GM12878 (cell line): ENCODE results near the gene RAI2. TPM values are rescaled to one million over a fixed set of nuclear protein-coding genes. Genes with fewer than 3 reads are reported as not detected.

ENCODE experiments used
- ATAC-seq: fragments of 200-7000 bp; cut with Tn5 transposase; 3 replicates; pipeline ENCODE4 v1.9.1; 2020; ENCODE audit warnings: mild to moderate bottlenecking, moderate library complexity
- BruUV-seq: library from RNA; stranded (reverse); fragments of 400-500 nt; replicated peaks from 2 replicates; lab custom pipeline; 2021; lab: Mats Ljungman, UMichigan
- CTCF ChIA-PET: fragments of 300-600 bp; sonication (Branson Sonifier 250); formaldehyde crosslinking; extraction: SDS; loops from one replicate; lab custom pipeline; 2021; ENCODE audit warnings: inconsistent platforms; lab: Yijun Ruan, JAX
- POLR2A ChIA-PET: fragments of 350-600 bp; formaldehyde crosslinking; extraction: SDS; loops from one replicate; lab custom pipeline; 2021; ENCODE audit warnings: inconsistent platforms; lab: Charles Lee
- RAD21 ChIA-PET: fragments of 300-600 bp; sonication (Branson Sonifier 250); formaldehyde crosslinking; loops from one replicate; lab custom pipeline; 2023; ENCODE audit warnings: antibody characterized with exemption; ENCODE audit not compliant: unreplicated experiment; lab: Charles Lee
- SMC1A ChIA-PET: fragments of 300-600 bp; sonication (Branson Sonifier 250); formaldehyde crosslinking; loops from one replicate; lab custom pipeline; 2023; ENCODE audit not compliant: unreplicated experiment, uncharacterized antibody; lab: Charles Lee
- DNase-seq: peaks from one replicate; pipeline ENCODE4 v3.0.0-alpha.2; 2011; ENCODE audit warnings: low read depth, low spot score
- FAIRE-seq: peaks from 3 replicates; lab custom pipeline; 2011; peaks lifted over from hg19 to GRCh38; lab: Jason Lieb, UNC
- H2AFZ ChIP-seq: 2 replicates; pipeline ENCODE4 v1.6.0; 2011; ENCODE audit warnings: low read depth, low read length, control low read depth; ENCODE audit not compliant: control insufficient read depth
- H3K27ac ChIP-seq: 2 replicates; pipeline ENCODE4 v1.5.1; 2011; ENCODE audit warnings: control low read depth; ENCODE audit not compliant: control insufficient read depth, insufficient read depth
- H3K27me3 ChIP-seq, 2 experiments: replicated peaks in 1 of 2; 2 replicates each; pipeline versions ENCODE4 v1.6.0 to v1.6.1; 2011; ENCODE audit warnings: low read length in 1 of 2; ENCODE audit not compliant: control insufficient read depth in 2 of 2, insufficient read depth in 2 of 2
- H3K36me3 ChIP-seq, 2 experiments: 2 replicates each; pipeline ENCODE4 v1.5.1; 2011; ENCODE audit warnings: low read length in 1 of 2; ENCODE audit not compliant: control insufficient read depth in 2 of 2, insufficient read depth in 2 of 2
- H3K4me1 ChIP-seq: 2 replicates; pipeline ENCODE4 v1.6.1; 2011; ENCODE audit warnings: mild to moderate bottlenecking, low read length, moderate library complexity, mixed read lengths; ENCODE audit not compliant: control insufficient read depth, insufficient read depth
- H3K4me2 ChIP-seq: 2 replicates; pipeline ENCODE4 v1.6.0; 2011; ENCODE audit warnings: control low read depth; ENCODE audit not compliant: control insufficient read depth, insufficient read depth
- H3K4me3 ChIP-seq: fragments of 200-600 bp; sonication (generic); 2 replicates; pipeline ENCODE4 v1.5.1; 2016
- H3K79me2 ChIP-seq: 2 replicates; pipeline ENCODE4 v1.6.0; 2011; ENCODE audit warnings: low read length; ENCODE audit not compliant: control insufficient read depth, insufficient read depth
- H3K9ac ChIP-seq: 2 replicates; pipeline ENCODE4 v1.8.0; 2011; ENCODE audit warnings: low read length, control low read depth, mixed read lengths; ENCODE audit not compliant: control insufficient read depth, insufficient read depth
- H3K9me3 ChIP-seq: replicated peaks from 3 replicates; pipeline ENCODE4 v1.5.1; 2011; ENCODE audit warnings: mild to moderate bottlenecking, low read length; ENCODE audit not compliant: control insufficient read depth, insufficient read depth
- H4K20me1 ChIP-seq: 2 replicates; pipeline ENCODE4 v1.6.0; 2011; ENCODE audit not compliant: control insufficient read depth, insufficient read depth
- CHD4 ChIP-seq: fragments of 200-600 bp; sonication (generic); IDR thresholded peaks from 2 replicates; pipeline ENCODE4 v1.6.1; 2016; ENCODE audit warnings: mild to moderate bottlenecking
- ETV6 ChIP-seq, 2 experiments: fragments of 450-650 bp in 1 of 2; IDR thresholded peaks in 1 of 2; conservative IDR thresholded peaks in 1 of 2; 2 replicates each; pipeline ENCODE4 v1.6.1; 2014; ENCODE audit warnings: antibody characterized with exemption in 1 of 2, borderline replicate concordance in 1 of 2, low read depth in 1 of 2, mild to moderate bottlenecking in 1 of 2, moderate library complexity in 1 of 2
- FOS ChIP-seq: IDR thresholded peaks from 3 replicates; pipeline ENCODE4 v1.6.1; 2011; ENCODE audit warnings: borderline replicate concordance; ENCODE audit not compliant: insufficient read length; ENCODE audit errors: extremely low read depth
- KAT2A ChIP-seq: conservative IDR thresholded peaks from 2 replicates; pipeline ENCODE4 v1.6.1; 2011; ENCODE audit warnings: low read depth, low read length; ENCODE audit not compliant: control insufficient read depth
- KDM1A ChIP-seq: fragments of 200-600 bp; sonication (generic); IDR thresholded peaks from 2 replicates; pipeline ENCODE4 v1.6.1; 2016; ENCODE audit warnings: borderline replicate concordance
- KLF5 ChIP-seq: fragments of 450-650 bp; IDR thresholded peaks from 2 replicates; pipeline ENCODE4 v1.6.1; 2014; ENCODE audit warnings: mild to moderate bottlenecking; ENCODE audit not compliant: partially characterized antibody
- NFXL1 ChIP-seq: fragments of 450-650 bp; IDR thresholded peaks from 2 replicates; pipeline ENCODE4 v1.6.1; 2017; ENCODE audit warnings: antibody characterized with exemption, mild to moderate bottlenecking, borderline replicate concordance
- NRF1 ChIP-seq: conservative IDR thresholded peaks from 2 replicates; pipeline ENCODE4 v1.6.1; 2011; ENCODE audit warnings: mild to moderate bottlenecking, low read depth, low read length, improper control_type of control experiment
- RAD21 ChIP-seq: IDR thresholded peaks from 2 replicates; pipeline ENCODE4 v1.6.1; 2011; ENCODE audit warnings: mild to moderate bottlenecking, low read depth, low read length, moderate library complexity; ENCODE audit not compliant: insufficient read depth
- SMC3 ChIP-seq: IDR thresholded peaks from 2 replicates; pipeline ENCODE4 v1.6.1; 2011; ENCODE audit warnings: low read length, improper control_type of control experiment, borderline replicate concordance
- SRF ChIP-seq, 2 experiments: IDR thresholded peaks; 2 replicates each; pipeline ENCODE4 v1.6.1; 2011; ENCODE audit warnings: low read depth in 2 of 2, low read length in 2 of 2, mild to moderate bottlenecking in 1 of 2, moderate library complexity in 1 of 2
- USF1 ChIP-seq: IDR thresholded peaks from 2 replicates; pipeline ENCODE4 v1.6.1; 2011; ENCODE audit warnings: borderline replicate concordance, low read depth, mild to moderate bottlenecking, moderate library complexity, mixed read lengths, low read length; ENCODE audit not compliant: insufficient read depth; ENCODE audit errors: extremely low read length
- ZZZ3 ChIP-seq: IDR thresholded peaks from 2 replicates; pipeline ENCODE4 v1.6.1; 2011; ENCODE audit warnings: low read depth; ENCODE audit not compliant: control insufficient read depth, insufficient read length
- WGBS: methylation state at CpG from one replicate; pipeline ENCODE4 v1.1.6; 2016; ENCODE audit warnings: low lambda C conversion rate; ENCODE audit not compliant: insufficient replicate concordance, insufficient coverage; ENCODE audit errors: missing lambda C conversion rate; 5-methylcytosine and 5-hydroxymethylcytosine counted together
- in situ Hi-C: fragments of 300-500 bp; cut with MboI; formaldehyde crosslinking; loops from 9 replicates; pipeline ENCODE4 v1.14.3; 2018; ENCODE audit warnings: mixed read lengths
- intact Hi-C: fragments of 100-400 bp; cut with micrococcal nuclease; formaldehyde crosslinking; loops from one replicate; pipeline ENCODE4 v1.14.2; 2022; ENCODE audit not compliant: unreplicated experiment
- polyA plus RNA-seq, 11 experiments: library from polyadenylated mRNA; depleted of rRNA in 4 of 11; unstranded in 6 of 11; stranded (reverse) in 5 of 11; fragments of >200 nt; fragmentation: Nextera tagmentation in 4 of 11; fragmentation: Illumina TruSeq in 1 of 11; extraction: Ambion mirVana in 4 of 11; extraction: Trizol in 1 of 11; gene quantifications; 1 replicate in 1 of 11; 2 replicates in 10 of 11; pipeline versions ENCODE4 v1.2.1 to v1.2.3, GENCODE V29; 2011 to 2016; ENCODE audit warnings: inconsistent platforms in 2 of 11, missing spikeins in 2 of 11, low read depth in 1 of 11
- total RNA-seq, 4 experiments: library from RNA; depleted of rRNA in 3 of 4; stranded (reverse); fragments of >200 nt in 3 of 4; fragmentation: Illumina TruSeq in 1 of 4; extraction: Trizol in 1 of 4; gene quantifications; 2 replicates each; pipeline versions ENCODE4 v1.2.1 to v1.2.3, GENCODE V29; 2013 to 2021
- TF ChIP-seq, protein P1 (sequence below), 3 experiments: IDR thresholded peaks in 2 of 3; conservative IDR thresholded peaks in 1 of 3; 2 replicates each; pipeline ENCODE4 v1.5.1; 2011; ENCODE audit warnings: low read depth in 3 of 3, low read length in 3 of 3, mild to moderate bottlenecking in 3 of 3, control low read depth in 2 of 3, moderate library complexity in 2 of 3, inconsistent platforms in 1 of 3, mixed read lengths in 1 of 3; ENCODE audit not compliant: control insufficient read depth in 2 of 3, insufficient read depth in 1 of 3; ENCODE audit errors: extremely low read depth in 1 of 3
- TF ChIP-seq, protein P2 (sequence below): fragments of 450-650 bp; IDR thresholded peaks from 2 replicates; pipeline ENCODE4 v1.6.1; 2017; ENCODE audit warnings: borderline replicate concordance

Gene RAI2
- total and polyA plus RNA-seq, 10 of the 15 experiments (the other 5 are each of a cell fraction or from before 2014, with no cell fraction given): not detected

DNA sequence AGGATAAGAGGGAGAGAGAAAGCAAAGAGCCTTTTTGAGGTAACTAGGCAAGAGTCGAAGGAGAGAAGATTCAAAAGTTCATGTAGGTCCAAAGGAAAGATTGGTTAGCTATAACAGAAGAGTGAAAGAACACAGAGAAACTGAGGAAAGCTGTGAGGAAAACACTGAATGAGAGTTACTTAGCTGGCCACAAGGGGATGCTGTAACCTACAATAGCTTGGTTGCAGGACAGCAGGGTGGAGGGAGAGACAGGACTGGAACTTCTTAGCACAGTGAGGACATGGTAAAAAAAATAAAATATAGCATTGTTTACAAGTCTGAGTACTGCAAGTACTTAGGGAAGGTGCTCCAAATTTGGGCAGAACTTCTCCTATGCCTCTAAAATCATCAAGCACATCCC is 48.3 kb downstream of the RAI2 start:
- POLR2A ChIA-PET: no interaction called here
- 0% methylated on average over 1 of the region's 1 CpG for WGBS
- TF ChIP-seq, protein P1, sequence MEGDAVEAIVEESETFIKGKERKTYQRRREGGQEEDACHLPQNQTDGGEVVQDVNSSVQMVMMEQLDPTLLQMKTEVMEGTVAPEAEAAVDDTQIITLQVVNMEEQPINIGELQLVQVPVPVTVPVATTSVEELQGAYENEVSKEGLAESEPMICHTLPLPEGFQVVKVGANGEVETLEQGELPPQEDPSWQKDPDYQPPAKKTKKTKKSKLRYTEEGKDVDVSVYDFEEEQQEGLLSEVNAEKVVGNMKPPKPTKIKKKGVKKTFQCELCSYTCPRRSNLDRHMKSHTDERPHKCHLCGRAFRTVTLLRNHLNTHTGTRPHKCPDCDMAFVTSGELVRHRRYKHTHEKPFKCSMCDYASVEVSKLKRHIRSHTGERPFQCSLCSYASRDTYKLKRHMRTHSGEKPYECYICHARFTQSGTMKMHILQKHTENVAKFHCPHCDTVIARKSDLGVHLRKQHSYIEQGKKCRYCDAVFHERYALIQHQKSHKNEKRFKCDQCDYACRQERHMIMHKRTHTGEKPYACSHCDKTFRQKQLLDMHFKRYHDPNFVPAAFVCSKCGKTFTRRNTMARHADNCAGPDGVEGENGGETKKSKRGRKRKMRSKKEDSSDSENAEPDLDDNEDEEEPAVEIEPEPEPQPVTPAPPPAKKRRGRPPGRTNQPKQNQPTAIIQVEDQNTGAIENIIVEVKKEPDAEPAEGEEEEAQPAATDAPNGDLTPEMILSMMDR (IDR thresholded peaks at IDR 0.05 in 2 of 3, conservative IDR thresholded peaks at IDR 0.05 in 1 of 3; ENCODE audit: control insufficient read depth in 2 of 3, extremely low read depth in 1 of 3, insufficient read depth in 1 of 3, low read depth in 3 of 3, low read length in 3 of 3): peak; percentile 33 to 61 (median 51)
- 0 out of 2 replicates have a peak, but pooled peaks have one; percentile 19 for TF ChIP-seq RAD21
- TF ChIP-seq, protein P2, sequence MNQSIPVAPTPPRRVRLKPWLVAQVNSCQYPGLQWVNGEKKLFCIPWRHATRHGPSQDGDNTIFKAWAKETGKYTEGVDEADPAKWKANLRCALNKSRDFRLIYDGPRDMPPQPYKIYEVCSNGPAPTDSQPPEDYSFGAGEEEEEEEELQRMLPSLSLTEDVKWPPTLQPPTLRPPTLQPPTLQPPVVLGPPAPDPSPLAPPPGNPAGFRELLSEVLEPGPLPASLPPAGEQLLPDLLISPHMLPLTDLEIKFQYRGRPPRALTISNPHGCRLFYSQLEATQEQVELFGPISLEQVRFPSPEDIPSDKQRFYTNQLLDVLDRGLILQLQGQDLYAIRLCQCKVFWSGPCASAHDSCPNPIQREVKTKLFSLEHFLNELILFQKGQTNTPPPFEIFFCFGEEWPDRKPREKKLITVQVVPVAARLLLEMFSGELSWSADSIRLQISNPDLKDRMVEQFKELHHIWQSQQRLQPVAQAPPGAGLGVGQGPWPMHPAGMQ: no peak
- TF ChIP-seq ZZZ3: no peak
- no peak for TF ChIP-seq USF1
- no peak for TF ChIP-seq KLF5
- TF ChIP-seq NFXL1: no peak
- no peak for TF ChIP-seq ETV6 (conservative IDR thresholded peaks at IDR 0.05 in 1 of 2, IDR thresholded peaks at IDR 0.05 in 1 of 2; ENCODE audit: borderline replicate concordance in 1 of 2, low read depth in 1 of 2)
- no peak for TF ChIP-seq SRF (IDR thresholded peaks at IDR 0.05; ENCODE audit: low read depth in 2 of 2, low read length in 2 of 2)
- TF ChIP-seq FOS: no peak
- 0 out of 2 replicates have a peak, but pooled peaks have one; percentile 11 for TF ChIP-seq SMC3
- no peak for TF ChIP-seq KAT2A
- no peak for TF ChIP-seq KDM1A
- TF ChIP-seq CHD4: no peak
- TF ChIP-seq NRF1: no peak

More for the DNA sequence above, 48.3 kb downstream of the RAI2 start:
- intact Hi-C loops (no loop called here), in situ Hi-C loops (no loop called here)
- ATAC-seq: no peak
- no peak for FAIRE-seq
- BruUV-seq: no TSS peak
- no peaks in the 10 kb centered on the region for H3K79me2 ChIP-seq
- H3K9me3 ChIP-seq: no peaks in the 10 kb centered on the region
- RAD21 ChIA-PET: interaction anchor here (2.0 kb wide), 1 partner anchor 565 kb away, joined by 4 read pairs; no protein-coding TSS in a partner anchor
- DNase-seq: no peak
- no peak overlapping the region for H3K4me2 ChIP-seq
- H3K27ac ChIP-seq: no peak overlapping the region
- H3K9ac ChIP-seq: no peak overlapping the region
- SMC1A ChIA-PET: interaction anchor here (1.5 to 2.1 kb wide), 2 partner anchors 10 to 16 kb away, joined by 3 to 5 read pairs; no protein-coding TSS in a partner anchor
- no peak overlapping the region for H2AFZ ChIP-seq
- CTCF ChIA-PET: interaction anchor here (0.7 to 1.6 kb wide), 6 partner anchors 10 to 564 kb away, joined by 3 to 5 read pairs (median 3); no protein-coding TSS in a partner anchor
- H3K4me3 ChIP-seq: no peak overlapping the region
- H3K36me3 ChIP-seq: no peaks in the 10 kb centered on the region
- no peaks in the 10 kb centered on the region for H3K4me1 ChIP-seq
- no peaks in the 10 kb centered on the region for H3K27me3 ChIP-seq
- no peaks in the 10 kb centered on the region for H4K20me1 ChIP-seq
